Ovary (tissue), 9 donors: ENCODE results near the gene RPSA. TPM values are rescaled to one million over a fixed set of nuclear protein-coding genes. Genes with fewer than 3 reads are reported as not detected.
A peak's percentile ranks its signal among the peaks of the same experiment; 100 is the strongest.
"Not testable (repeated sequence)": the region's sequence is repeated elsewhere in the genome, so short reads cannot be mapped to it uniquely, and the experiment has no call there.

Experiments
- DNase-seq, 5 donors: peaks; one replicate each; pipeline ENCODE4 v3.0.0-alpha.2; 2019 to 2020
- H3K27ac ChIP-seq, 2 donors: fragments of 200-600 bp; one replicate each; pipeline versions ENCODE4 v1.5.1 to v1.8.0; 2019 to 2022
- H3K27me3 ChIP-seq: fragments of 200-600 bp; one replicate; pipeline ENCODE4 v1.8.0; 2022
- H3K36me3 ChIP-seq: fragments of 200-600 bp; sonication (generic); one replicate; pipeline ENCODE4 v1.5.1; 2019
- H3K4me1 ChIP-seq: one replicate; pipeline ENCODE4 v1.8.1; 2013; ENCODE audit warnings: mild to moderate bottlenecking, moderate library complexity; ENCODE audit not compliant: insufficient read depth
- H3K4me3 ChIP-seq: fragments of 200-600 bp; sonication (generic); one replicate; pipeline ENCODE4 v1.5.1; 2017
- H3K9me3 ChIP-seq, 2 donors: fragments of 200-600 bp in 1 of 2; sonication (generic) in 1 of 2; one replicate each; pipeline versions ENCODE4 v1.5.1 to v1.8.1; 2013 to 2019; ENCODE audit warnings: mild to moderate bottlenecking in 1 of 2, moderate library complexity in 1 of 2
- CTCF ChIP-seq, 3 donors: fragments of 450-650 bp in 2 of 3; fragments of 200-600 bp in 1 of 3; IDR thresholded peaks; one replicate each; pipeline versions ENCODE4 v1.5.1 to v1.8.0; 2016 to 2022; ENCODE audit warnings: antibody characterized with exemption in 3 of 3, mild to moderate bottlenecking in 1 of 3
- EP300 ChIP-seq: sonication (generic); formaldehyde crosslinking; IDR thresholded peaks from one replicate; pipeline ENCODE4 v1.6.1; 2017; ENCODE audit warnings: antibody characterized with exemption
- POLR2A ChIP-seq: fragments of 450-650 bp; IDR thresholded peaks from one replicate; pipeline ENCODE4 v1.6.1; 2017; ENCODE audit warnings: antibody characterized with exemption, mild to moderate bottlenecking, moderate library complexity
- WGBS, 3 donors: extraction: QIAGEN DNeasy Blood & Tissue Kit in 1 of 3; methylation state at CpG; one replicate each; pipeline versions ENCODE4 v1.1.5 to v1.1.7; 2013 to 2017; 5-methylcytosine and 5-hydroxymethylcytosine counted together
- intact Hi-C, 4 donors: fragments of 100-400 bp; cut with DNase I; formaldehyde crosslinking; loops; one replicate each; pipeline versions ENCODE4 v1.11.0 to v1.15.1; 2022 to 2023
- polyA plus RNA-seq, 2 donors: library from polyadenylated mRNA; stranded (reverse); fragments of 200-250 nt in 1 of 2; fragments of 350-450 nt in 1 of 2; fragmentation: Illumina TruSeq in 1 of 2; extraction: RNeasy Lipid Tissue Mini Kit (QIAGEN cat#74804) in 1 of 2; gene quantifications; one replicate each; pipeline ENCODE4 v1.2.3, GENCODE V29; 2013 to 2014
- total RNA-seq, 7 donors: library from RNA; depleted of rRNA in 2 of 7; stranded (reverse); fragments of >200 nt in 2 of 7; fragmentation: NEBNext Ultra II Directional in 3 of 7; extraction: Animal tissue kit (Norgen Biotek cat#: 25700) in 3 of 7; gene quantifications; one replicate each; pipeline versions ENCODE4 v1.1.0 to v1.2.4, GENCODE V29; 2016 to 2023
- donor health status: DM: no; HTN: no; CAD: no; lungs with moderate emphysema.
- donor health status: DM: no; HTN: no; CAD: no.
- donor health status: Bipolar disorder and iron deficiency.
- donor health status: DM: yes; HTN: yes; CAD: no.
- donor health status: DM: no; HTN: no; CAD: no.
- donor health status: DM: yes; HTN: yes; CAD: no.

RPSA gene
- total and polyA plus RNA-seq, 9 donors = 1,337 to 2,779 (median 1,695) TPM

DNA sequence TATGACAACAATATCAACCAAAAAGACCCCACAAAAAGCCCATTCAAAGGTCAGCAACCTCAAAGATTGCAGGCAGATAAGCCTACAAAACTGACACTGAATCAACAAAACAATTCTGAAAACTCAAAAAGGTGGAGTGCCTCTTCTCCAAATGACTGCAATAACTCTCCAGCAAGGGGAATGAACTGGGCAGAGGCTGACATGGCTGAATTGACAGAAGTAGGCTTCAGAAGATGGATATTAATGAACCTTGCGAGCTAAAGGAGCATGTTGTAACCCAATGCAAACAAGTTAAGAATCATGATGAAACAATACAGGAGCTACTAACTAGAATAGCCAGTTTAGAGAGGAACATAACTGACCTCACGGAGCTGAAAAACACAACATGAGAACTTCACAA, 43.7 kb upstream of the RPSA start:
- no peak for DNase-seq
- no peak overlapping the region for H3K4me3 ChIP-seq
- H3K9me3 ChIP-seq = no peaks in the 10 kb centered on the region
- no peaks in the 10 kb centered on the region for H3K36me3 ChIP-seq
- H3K27ac ChIP-seq = no peak overlapping the region
- no peaks in the 10 kb centered on the region for H3K4me1 ChIP-seq
- no peaks in the 10 kb centered on the region for H3K27me3 ChIP-seq
- intact Hi-C loops = no loop called here
- 90 to 99% (median 99%) methylated on average over 2 of the region's 2 CpGs for WGBS, 3 donors
- TF ChIP-seq EP300 = no peak
- no peak for TF ChIP-seq POLR2A
- TF ChIP-seq CTCF (IDR thresholded peaks at IDR 0.05) = no peak

DNA sequence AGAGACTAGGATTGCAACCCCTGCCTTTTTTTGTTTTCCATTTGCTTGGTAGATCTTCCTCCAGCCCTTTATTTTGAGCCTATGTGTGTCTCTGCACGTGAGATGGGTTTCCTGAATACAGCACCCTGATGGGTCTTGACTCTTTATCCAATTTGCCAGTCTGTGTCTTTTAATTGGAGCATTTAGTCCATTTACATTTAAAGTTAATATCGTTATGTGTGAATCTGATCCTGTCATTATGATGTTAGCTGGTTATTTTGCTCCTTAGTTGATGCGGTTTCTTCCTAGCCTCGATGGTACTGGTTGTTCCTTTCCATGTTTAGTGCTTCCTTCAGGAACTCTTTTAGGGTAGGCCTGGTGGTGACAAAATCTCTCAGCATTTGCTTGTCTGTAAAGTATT, 36.1 kb upstream of the RPSA start:
- H3K4me3 ChIP-seq, H3K27me3 ChIP-seq, DNase-seq, intact Hi-C loops, H3K4me1 ChIP-seq, H3K36me3 ChIP-seq, H3K9me3 ChIP-seq, H3K27ac ChIP-seq: not testable (repeated sequence)
- 88 to 92% (median 91%) methylated on average over 4 of the region's 4 CpGs for WGBS, 3 donors

DNA sequence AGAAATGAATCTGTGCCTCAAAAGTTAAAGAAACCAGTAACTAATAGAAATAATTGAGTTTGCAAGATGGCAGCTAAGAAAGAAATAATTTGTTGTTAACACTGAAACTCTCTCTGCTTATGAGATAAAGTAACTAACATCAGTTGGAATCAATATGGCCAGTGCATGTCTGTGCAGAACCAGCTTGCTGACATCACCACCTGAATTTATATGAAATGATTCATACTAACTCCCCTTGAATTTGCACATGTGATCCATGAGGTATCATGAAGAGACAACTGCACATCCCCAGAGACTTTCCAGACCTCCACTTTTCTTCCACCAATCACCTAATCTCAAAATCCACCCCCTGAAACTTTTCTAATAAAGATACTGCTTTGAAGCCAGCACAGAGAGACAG, 33.7 kb upstream of the RPSA start:
- Histone ChIP-seq H3K36me3 (no peaks in the 10 kb centered on the region), H3K9me3 (no peaks in the 10 kb centered on the region), H3K4me3 (no peak overlapping the region), H3K27me3 (no peaks in the 10 kb centered on the region), H3K4me1 (no peaks in the 10 kb centered on the region), H3K27ac (no peak overlapping the region)
- intact Hi-C loops = no loop called here
- DNase-seq = no peak
- TF ChIP-seq CTCF (IDR thresholded peaks at IDR 0.05) (no peak), EP300 (no peak), POLR2A (no peak)

GRCh38 chr3:39376959-39377634, 29.4 kb upstream of the RPSA start:
- intact Hi-C loops = no loop called here
- no peak overlapping the region for H3K27ac ChIP-seq
- DNase-seq = no peak
- no peaks in the 10 kb centered on the region for H3K4me1 ChIP-seq
- TF ChIP-seq POLR2A = no peak
- no peak for TF ChIP-seq CTCF (IDR thresholded peaks at IDR 0.05)
- no peak for TF ChIP-seq EP300
- 52 to 66% (median 63%) methylated on average over 5 of the region's 5 CpGs for WGBS, 3 donors
- H3K27me3 ChIP-seq = no peaks in the 10 kb centered on the region
- no peak overlapping the region for H3K4me3 ChIP-seq
- H3K9me3 ChIP-seq = no peaks in the 10 kb centered on the region
- no peaks in the 10 kb centered on the region for H3K36me3 ChIP-seq

- Histone ChIP-seq H3K4me1 (no peaks in the 10 kb centered on the region), H3K4me3 (no peak overlapping the region), H3K27me3 (no peaks in the 10 kb centered on the region), H3K36me3 (no peaks in the 10 kb centered on the region), H3K27ac (no peak overlapping the region), H3K9me3 (no peaks in the 10 kb centered on the region)
- intact Hi-C loops = no loop called here
- DNase-seq = peak in 3 of 5 donors; percentile 17 to 51 (median 32)
- TF ChIP-seq CTCF (IDR thresholded peaks at IDR 0.05) (peak in 2 of 3 donors; percentile 25 to 47), POLR2A (no peak)
- WGBS, 3 donors = 18 to 37% (median 27%) methylated on average over 4 of the region's 4 CpGs
Measured at GRCh38 chr3:39378088-39378487, 28.4 kb upstream of the RPSA start.
